Fibroblast of the conjunctiva (primary cell): Measurements from ENCODE around the gene AUTS2.
"Not testable (repeated sequence)": the region's sequence is repeated elsewhere in the genome, so short reads cannot be mapped to it uniquely, and the experiment has no call there.

Experiments used
- DNase-seq: peaks from one replicate; pipeline ENCODE4 v3.0.0-alpha.2; 2010; ENCODE audit warnings: low read depth

AUTS2 gene

DNA sequence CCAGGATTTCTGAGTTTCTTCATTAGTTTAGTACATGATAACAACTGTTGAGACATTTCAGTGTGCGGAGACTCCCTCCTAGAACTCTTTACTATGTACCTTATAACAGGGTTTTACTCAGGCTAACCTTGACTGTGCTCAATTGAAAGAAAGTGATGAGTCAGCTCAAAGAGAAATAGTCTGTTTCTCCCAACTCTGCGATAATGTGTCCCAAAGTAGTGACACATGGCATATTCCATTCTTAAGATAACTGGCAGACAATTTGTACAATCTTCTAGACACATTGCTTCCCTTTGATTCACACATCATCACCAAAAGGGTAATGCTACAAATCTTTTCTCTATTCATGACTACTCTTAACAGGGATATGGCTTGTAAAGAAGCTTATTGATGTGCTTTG is 645.2 kb downstream of the AUTS2 start:
- DNase-seq, result no peak

DNA sequence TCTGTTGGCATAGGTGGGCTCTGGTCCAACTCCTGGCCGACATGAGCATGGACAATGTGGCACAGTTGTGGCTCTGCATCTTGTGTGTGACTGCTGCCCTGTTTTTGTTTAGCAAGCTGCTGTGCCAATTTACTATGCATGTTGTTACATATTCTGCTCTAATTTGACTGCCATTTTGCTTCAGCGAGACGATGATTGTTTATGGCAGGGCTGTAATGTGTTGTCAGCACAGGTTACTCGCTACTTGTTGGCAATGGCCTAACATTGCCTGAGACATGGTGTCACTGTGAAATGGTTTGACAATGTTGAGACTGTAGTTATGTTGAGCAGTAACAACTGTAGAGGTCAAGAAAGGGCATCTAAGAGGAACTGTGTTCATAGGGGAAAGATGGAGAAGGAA is 659.6 kb downstream of the AUTS2 start:
- no peak for DNase-seq

DNA sequence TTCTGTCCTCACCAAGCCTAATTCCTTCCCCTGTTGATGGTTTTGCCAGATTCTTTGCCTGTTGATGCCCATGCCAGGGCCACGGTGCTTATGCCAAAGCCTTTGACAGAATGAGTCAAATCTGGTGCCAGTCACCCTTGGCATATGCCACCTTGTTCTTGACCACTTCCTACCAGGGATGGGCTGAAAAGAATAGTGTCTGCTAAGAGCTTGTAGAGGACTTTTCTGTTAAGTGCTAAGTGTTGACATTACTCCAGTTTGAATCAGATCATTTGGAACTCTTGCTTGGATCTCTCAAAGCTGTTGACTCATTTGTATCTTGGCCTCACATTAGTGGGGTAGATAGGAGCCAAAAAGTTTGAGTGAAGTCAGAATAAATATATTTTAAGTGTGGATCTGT is 661.2 kb downstream of the AUTS2 start:
- DNase-seq, result peak; percentile 26

DNA sequence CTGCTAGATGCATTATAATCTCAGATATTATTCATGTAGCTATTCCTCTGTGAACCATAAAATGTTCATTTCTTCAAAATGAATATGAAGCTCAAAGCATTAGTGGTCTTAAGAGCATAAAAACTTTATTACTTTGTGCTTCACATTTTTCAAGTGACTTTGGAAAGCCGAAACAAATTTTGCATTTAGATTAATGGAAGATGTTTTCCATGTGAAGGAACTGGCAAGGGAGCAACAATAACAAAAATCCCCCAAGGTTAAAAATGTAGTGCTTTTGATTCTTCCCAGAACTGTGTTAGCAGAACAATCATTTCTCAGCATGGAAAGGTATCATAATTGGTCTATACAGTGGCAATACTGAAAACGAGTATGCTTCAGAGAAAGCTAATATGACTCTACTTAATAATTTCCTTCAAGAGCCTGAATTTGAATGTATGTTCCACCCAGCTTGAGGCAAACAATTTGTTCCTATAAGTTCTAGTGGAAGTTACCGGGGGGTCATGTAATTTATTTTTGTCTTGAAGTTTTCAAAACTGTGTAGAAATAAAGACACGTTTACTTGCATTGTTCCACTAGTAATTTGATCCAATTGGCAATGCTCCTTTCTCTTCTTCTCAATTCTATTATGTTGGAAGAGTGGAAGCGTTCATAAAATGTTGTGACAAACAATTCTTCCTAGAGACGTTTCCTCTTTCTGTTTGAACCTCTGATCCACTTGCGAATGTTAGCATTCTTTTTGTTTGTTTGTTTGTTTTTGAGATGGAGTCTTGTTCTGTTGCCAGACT is 665.4 kb downstream of the AUTS2 start:
- DNase-seq, result no peak

DNA sequence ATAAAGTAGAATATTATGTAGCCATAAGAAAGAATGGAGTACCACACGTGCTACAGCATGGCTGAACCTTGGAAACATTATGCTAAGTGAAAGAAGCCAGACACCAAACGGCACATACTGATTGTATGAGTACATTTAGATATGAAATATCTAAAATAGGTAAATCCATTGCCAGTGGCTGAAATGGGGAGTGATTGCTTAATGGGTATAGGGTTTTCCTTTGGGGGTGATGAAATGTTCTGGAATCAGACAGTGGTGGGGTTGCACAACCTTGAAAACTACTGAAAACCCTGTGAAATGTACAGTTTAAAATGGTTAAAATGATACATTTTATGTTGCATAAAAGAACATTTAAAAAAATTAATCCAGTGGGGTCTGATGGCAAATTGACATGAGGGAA is 667.9 kb downstream of the AUTS2 start:
- peak; percentile 14 for DNase-seq

DNA sequence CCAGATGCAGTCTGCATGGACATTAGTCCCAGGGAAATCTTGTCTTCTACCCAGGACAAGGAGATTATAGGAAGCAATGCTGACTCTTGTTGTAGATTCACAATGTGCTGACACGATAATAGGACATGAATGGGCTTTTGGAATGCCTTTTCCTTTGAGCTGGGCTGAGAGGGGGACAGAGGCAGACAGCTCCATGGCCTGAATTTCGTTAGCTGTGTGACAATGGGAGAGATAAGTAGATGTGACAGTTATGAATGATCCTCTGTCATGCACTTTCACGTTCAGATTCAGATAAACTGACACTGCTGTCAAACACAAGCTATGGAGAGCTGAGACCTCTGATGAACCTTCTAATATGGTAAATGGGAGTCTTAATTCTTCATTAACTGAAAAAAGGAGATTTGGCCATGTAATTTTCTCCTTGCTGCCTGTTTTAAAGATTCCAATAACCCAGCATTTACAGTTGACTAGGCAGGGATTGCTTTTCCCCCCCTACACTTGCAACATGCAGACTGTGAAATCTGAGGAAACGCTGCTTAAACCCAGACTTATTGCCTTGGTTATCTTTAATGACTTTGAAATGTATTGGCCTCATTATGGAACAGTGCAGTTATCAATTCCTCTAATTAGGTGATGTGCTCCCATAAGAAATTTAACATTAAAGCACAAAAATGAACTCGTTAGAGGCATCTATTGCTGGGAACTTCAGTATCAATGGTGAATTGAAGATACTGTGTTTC is 669.3 kb downstream of the AUTS2 start:
- DNase-seq, result no peak

DNA sequence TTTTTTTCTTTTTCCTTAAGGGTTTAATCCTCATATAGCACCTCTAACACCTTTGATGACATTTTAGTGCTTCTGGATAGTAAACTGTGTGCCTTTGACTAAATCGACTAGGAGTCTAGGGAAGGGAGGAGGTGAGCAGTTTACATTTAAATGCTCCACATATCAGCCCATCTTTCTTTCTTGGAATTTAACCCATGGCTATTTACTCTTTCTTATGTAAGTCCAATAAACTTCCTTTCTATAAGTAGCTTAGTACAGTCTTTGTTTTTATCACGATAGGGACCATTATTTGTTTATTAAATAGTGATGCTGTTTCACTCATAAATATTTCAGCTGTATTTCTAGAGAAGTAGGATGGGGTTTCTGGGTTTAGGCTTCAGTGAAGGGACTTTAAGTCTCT is 669.9 kb downstream of the AUTS2 start:
- DNase-seq, result no peak

DNA sequence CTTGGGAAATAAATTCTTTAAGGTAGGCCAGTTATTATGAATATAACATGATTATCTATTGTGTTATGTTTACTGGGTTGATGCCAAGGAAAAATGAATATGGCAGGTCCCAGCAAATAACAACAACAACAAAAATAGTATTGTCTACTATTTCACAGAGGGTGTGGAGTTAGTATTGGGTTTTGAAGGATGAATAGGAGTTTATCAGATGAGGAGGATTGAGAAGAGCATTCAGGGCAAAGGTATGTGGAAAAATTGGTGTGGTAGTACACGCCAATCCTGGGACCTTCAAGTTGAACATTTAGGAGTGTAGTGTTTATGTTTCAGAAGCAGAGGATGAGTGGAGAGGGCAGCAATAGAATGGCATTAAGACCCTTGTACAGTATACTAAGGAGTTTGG is 671.9 kb downstream of the AUTS2 start:
- DNase-seq, result no peak

DNA sequence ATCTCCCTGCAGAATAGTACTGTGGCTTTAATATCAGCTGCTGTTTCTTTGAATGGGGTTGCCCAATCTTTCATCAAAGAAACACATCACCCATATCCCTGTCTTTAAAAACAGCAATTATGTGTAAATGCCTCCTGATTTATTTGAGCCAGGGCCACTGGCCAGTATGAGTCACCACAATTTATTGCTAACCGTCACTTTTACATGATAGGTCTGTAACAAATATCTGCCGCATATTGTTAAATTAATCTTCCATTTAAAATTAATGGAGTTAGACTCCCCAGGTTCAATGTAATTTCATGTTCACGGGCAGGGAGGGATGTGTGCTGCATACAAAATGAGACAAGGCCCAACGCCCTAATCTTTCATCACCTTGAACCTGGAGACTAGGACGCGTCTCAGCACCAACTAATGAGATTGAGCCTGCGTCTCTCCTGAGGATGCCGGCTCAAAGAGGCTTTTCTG is 673.4 kb downstream of the AUTS2 start:
- DNase-seq, result no peak

DNA sequence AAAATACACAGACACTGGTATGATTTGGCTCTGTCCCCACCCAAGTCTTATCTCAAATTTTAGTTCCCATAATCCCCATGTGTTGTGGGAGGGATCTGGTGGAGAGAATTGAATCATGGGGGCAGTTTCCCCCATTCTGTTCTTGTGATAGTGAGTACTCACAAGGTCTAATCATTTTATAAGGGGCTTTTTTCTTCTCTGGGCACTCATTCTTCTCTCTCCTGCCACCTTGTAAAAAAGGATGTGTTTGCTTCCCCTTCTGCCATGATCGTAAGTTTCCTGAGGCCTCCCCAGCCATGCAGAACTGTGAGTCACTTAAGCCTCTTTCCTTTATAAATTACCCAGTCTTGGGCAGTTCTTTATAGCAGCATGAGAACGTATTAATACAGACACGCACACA is 677.3 kb downstream of the AUTS2 start:
- DNase-seq, result not testable (repeated sequence)

DNA sequence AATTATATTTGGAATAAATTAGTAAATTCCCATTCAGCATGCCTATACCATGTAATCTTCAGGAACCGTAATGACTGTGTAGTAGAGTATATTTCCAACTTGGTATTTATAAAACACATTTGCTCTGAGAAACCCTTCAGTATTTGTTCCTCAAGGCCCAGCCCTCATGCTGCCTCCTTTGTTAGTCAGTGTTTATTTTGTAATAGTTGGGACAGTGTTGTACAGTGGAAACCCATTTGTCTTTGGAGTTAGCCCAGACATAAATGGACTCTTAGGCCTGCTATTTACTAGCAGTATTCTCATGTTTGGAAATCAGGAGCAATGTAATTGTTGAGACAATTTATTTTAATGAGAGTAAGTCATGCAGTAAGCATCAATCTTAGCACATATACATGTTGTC is 686.9 kb downstream of the AUTS2 start:
- no peak for DNase-seq

DNA sequence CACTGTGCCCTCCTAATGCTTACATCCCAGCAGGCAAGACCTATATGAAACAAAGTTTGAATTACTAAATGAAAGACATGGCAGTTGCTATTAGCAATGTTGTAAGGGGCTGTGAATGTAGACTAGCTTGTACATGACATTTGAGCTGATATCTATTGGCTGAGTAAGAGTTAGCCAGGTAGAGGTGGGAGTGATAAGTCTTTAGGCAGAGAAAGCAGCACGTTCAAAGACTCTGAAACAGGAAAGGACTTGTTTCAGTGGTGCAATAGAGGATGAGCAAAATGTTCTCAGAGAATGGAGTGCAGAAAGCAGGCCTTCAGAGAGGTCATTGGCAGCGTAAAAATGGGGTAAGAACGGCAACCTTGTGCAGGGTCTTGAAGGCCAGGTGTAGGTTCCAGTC is 687.6 kb downstream of the AUTS2 start:
- no peak for DNase-seq

DNA sequence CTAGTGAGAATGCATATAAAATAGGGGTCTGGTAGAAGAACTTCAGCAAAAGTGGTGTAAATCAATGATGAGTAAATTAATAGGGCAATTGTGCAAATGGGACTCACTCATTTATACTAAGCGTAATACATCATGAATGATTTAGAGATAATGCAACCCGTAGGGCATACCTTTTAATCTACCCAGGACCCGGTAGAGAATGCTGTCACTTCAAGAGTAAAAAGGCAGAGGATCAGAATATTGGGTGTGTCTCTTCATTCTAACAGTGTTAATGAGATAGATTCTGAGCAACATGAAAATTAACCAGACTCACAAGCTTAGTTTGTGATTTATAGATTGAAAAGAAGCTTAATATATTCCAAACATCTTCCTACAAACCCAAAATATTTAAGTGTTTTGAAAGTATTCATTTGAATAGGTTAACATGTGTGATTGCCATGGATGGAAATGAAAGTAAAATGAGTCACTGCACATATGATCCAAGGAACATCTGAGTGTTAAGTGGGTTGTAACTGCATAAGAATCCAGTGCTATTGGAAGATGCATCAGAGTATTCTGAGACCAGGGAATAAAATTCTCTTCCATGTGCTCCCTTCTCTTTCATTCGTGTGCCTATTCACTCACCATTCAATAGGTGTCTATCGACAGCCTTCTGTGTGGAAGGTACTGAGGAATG is 690.6 kb downstream of the AUTS2 start:
- peak; percentile 39 for DNase-seq

DNA sequence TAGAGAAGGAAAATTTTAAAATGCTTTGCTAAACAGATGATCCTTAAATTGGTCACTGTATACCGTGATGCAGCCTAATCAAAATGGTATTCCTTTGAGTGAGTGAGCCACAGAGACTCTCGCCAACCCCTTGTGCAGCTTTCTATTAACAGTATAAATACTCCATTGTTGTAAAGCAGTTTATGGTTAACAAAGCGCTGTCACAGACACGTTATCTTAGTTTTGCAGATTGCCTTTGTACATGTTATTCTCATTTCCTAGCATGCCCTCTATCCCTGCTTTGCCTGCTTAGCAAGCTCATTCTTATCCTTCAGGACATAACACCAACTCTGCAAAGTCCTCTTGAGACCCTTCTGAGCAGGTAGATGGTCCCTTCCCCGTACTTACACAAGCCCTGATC is 694.4 kb downstream of the AUTS2 start:
- DNase-seq, result no peak

DNA sequence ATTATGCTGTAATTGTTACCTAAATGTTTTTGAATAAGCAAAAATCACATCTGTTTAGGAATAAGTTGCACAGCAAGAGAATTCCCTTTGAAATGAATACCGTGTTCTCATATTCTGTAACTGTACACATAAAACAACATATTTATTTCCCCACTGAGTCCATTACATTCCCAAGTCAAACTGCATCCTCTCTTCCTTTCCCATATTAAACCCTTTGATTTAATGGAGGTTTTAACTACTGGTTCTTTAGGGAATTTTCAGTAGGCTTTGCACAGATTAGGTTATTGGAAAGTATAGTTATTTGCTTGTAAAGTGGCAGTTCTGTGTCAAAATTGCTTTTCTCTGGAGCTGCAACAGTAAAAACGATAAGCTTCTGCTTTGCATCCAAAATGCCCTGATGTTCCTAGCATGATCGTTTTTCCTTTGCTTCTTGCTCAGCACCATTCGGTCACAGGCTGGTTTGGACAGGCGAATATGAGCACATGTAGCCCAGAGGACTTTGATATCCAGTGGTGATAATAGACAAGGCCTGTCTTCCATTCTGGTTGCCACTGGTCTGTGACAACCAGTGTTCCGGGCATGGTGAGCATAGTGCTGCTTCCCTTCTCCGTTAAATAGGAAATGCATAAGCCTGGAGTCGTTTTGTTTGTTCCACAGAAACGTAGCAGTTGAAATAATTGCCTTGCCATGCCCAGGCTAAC is 696.1 kb downstream of the AUTS2 start:
- no peak for DNase-seq

DNA sequence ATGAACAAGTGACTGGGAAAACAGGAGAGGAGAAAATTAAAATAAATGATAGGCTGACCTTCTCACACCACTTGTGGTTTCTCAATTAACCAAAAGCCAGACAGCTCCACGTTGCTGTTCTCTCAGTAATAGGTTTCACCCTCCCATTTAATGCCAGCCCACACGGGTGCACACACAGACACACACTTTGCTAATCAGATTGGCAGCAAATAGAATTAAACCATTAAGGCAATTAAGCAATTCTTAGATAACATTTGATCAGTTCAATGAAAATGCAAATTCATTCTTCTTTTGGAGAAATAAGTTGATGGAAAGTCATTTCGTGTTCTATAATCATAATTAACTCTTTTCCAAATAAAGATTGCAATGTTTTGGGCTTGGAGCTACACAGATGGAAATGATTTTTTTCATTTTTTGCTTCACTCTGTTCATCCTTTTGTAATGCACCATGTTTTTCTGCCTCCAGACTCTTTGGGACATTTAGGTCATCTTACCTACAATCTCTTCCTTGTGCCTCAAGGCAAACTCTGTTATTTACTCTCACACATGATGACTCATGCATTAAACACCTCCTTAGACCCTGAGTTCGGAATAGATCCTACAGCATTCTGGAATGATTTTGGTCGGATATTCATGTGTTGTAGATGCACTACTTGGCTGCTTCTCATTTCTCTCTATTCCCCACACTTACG is 700.7 kb downstream of the AUTS2 start:
- no peak for DNase-seq

DNA sequence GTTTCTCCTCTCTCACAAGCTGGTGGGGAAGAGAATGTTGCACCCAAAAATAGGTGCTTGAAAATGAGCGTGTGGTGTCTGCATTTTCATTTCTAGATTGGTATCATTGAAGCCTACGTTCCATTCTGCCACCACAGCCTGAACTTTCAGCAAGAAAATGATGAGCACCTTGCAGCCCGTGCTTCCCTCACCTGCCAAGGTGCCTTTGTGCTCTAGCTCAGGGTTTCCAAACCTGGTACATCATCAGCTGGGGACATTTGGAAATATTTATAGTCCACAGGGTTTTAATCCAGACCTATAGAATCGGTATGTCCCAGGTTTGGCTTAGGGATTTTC is 701.2 kb downstream of the AUTS2 start:
- no peak for DNase-seq

DNA sequence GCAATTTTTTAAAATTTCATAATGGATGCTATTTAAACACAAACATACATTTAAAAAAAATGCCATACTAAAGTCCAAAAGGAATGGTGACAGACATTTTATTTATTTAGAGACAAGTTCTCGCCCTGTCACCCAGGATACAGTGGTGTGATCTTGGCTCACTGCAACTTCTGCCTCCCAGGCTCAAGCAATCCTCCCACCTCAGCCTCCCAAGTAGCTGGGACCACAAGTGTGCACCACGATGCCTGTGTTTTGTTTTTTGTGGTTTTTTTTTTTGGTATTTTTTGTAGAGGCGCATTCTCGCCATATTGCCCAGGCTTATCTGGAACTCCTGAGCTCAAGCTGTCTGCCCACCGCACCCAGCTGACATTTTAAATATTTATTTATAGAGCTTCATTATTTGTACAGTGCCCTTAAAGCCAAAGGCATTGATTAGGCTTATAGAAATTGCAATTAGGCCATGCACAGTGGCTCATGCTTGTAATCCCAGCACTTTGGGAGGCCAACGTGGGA is 703.5 kb downstream of the AUTS2 start:
- no peak for DNase-seq

DNA sequence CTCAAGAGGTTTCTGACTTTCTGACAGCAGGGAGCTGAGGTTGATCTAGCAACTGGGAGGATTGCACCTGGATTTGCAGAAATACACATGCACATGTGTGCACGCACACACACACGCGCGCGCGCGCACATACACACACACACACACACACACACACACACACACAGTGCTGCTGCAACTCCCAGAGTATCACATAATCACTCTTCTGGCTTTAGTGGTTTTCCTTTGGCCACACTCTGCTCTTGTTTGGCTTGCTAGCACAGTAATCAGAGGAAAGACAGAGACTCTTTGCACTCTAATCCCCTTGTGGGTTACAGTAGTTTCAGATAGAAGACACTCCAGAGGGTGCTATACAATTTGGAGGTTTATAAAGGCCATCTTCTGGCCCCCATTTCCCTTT is 705.0 kb downstream of the AUTS2 start:
- DNase-seq, result no peak

DNA sequence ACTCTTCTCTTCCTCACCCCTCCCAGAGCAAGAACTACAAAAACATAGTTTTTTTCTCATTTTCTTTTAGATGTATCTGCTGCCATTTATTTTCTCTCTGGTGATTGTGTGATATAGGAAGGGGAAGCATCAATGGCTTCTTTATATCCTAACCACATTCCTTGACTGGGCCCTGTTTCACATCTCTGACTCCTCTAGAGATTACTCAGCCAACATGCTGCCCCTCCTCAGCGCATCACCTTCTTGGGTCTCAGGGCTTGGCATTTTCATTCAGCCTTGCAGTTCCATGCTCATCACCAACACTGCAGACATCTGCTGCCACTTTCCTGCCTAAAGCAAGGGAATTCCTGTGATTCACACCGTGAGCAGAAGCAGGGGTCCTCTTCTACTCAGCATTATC is 705.5 kb downstream of the AUTS2 start:
- no peak for DNase-seq

DNA sequence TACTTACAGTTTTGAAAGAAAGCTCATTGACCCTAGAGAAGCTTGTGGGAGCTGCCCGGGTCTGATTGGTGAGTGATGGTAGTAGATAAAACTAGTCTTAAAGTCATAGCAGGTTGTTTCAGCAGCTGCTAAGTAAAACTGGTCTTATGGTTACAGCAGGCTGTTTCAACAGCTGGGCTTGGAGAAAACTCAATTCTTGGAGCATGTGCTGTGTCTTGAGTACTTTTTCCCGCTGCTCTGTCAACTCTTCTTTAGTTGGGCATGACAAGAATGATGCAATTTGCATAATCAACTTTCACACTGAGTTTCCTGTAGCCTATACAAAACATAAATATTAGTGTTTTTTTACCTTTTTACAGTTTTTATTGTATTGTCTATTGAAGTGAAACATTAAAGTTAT is 707.9 kb downstream of the AUTS2 start:
- no peak for DNase-seq
